ENCODE data around the gene HS1BP3.

Gene HS1BP3

DNA sequence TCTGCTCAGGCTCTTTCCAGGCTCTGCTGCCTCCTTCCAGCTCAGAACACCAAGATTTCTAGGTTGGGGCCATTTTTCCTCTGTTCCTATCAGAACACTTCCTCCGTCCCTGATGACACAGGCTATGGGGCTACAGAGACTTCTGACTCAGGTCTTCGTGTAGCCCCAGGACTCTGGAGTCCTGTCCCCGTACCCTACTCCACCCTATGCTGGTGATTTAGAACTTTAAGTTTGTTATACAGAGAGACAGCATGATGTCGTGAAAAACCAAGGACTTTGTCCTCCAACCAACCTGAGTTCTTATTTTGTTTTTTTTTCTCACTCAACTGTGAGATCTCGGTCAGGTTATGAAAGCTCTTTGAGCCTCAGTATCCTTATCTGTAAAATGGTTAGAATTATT is 78.7 kb downstream of the HS1BP3 start:
- no peak for DNase-seq (ENCODE audit: low read depth in 3 of 3)

DNA sequence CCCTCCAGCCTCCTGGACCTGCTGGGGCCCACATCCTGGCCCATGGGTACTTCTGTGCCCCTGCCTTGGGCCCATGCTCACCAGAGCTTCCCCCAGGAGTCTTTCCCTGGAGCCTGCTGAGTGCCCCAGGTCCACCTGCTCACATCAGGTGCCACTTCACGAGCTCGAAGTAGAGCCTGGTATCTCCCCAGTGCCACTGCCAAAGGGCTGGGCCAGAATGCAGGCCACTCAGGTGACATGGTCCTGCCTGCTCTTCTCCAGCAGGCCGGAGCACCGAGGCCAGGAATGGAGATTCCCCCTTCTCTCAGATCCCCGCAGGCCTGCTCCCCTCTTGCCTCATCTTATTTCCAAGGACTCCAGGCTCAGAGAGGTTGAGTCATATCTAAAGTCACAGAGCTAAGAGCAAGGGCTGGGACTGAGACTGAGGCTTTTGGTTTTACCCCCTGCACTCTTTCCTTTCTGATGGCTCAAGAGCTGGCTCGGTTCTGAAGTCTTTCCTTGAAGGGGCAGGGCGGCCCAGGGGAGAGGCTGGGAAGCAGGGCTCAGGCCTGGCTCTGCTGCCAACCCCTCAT is 79.2 kb downstream of the HS1BP3 start:
- DNase-seq (ENCODE audit: low read depth in 3 of 3) = no peak

DNA sequence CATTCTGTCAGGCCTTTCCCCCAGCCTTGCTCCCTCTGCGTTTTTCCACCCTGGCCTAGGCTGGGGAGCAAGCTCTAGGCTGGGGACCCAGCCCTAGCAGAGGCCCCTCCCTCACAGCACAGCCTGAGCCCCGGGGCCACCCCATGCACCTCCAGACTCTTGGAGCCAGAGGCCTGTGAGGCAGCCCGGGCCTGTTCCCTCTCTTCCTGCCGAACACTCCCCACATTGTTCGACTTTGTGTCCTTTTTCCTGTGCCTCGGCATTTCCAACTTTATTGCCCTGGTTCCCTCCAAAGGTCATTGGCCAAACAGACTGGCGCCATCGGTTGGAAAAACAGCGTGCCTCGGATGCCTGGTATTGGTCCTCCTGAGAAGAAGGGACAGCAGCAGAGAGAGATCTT is 79.7 kb downstream of the HS1BP3 start:
- DNase-seq (ENCODE audit: low read depth in 3 of 3) = no peak

DNA sequence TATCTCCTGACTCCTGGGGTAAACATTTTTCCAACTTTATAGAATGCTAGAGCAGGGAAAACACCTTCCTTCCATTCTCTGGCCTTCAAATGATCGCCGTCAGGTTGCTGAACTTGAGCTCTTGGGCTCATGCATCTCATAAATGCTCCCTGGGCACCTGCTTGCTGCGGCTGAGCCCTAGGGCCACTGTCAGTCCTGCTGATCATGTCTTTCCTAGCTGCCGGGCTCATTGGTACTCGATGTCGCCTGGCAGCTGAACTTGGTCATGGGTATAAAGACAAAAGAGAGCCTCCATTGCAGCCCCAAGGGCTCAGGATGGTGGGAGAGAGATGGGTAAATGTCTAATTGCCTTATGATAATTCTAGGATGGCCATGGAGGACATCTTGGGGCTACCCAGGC is 80.6 kb downstream of the HS1BP3 start:
- DNase-seq (ENCODE audit: low read depth in 3 of 3) = no peak

DNA sequence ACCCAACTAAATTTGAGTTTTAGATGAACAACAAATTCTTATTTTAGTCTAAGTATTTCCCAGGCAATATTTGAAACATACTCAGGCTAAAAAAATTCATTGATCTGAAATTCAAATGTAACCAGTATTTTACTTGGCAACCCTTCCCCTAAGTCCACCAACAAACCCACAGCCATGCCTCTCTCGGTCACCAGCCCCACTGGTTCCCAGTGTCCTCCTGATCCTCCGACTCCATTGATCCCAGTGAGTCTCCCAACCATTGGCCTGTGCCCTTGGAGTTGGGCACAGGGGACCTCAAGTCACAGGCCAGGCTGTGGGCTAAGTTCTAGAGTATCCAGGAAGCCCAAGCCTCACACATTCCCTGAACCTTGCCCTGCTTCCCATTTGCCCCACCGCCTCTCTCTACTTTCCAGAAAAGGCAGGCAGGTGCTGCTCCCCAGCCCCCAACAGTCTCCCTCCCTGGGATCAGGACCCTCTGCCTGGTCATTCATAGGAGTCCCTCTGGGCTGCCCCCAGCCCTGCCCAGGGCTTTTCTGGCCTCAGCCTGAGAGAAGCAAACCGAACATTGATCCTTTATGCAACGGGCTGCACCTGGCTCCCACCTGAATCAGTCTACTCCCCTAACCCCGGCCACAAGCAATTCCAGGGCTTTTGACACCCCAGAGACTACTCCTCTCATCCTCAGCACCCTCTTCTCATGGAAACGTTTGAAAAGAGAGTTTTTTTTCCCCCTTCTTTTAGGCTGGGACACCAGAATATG is 81.3 kb downstream of the HS1BP3 start:
- DNase-seq (ENCODE audit: low read depth in 3 of 3) = no peak

DNA sequence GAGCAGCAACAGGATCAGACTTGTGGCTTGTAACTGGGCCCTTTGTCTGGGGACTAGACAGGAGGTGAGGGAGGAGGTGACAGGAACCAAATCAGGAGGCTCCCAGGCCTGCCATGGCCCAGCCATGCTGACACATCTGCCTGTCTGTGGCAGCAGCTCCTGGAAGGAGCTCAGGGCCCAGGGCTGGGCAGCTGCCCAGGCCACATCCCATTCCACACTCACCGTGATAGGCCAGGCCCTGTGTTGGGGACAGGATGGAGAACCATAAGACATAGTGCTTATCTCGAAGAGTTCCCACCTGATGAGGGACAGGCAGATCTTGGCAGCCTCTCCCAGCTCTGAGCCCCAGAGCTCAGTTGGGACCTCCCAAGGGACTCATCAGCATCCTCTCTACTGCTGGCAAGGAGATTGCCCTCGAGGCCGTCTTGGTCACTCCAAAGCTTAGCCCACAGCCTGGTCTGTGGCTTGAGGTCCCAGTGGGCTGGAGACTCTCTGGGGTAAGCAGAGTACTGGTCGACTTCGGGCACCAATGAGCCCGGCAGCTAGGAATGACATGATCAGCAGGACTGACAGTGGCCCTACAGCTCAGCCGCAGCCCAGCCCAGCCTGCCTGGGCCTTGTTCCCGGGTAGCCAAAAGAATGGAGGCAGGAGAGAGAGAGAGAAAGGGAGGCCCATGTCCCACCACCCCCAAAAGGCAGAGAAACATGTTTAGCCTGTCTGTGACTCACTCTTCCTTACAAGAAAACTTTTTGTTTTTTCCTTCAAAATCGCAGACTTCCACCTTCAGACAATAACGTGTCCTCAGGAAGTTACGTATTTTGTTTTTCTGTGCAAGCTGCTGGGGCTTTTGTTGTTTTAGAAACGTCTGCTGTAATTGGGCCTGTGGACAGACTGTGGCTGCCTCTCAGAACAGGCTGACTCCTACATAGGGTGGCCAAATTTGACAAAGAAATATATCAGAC is 82.1 kb downstream of the HS1BP3 start:
- DNase-seq (ENCODE audit: low read depth in 3 of 3) = no peak

DNA sequence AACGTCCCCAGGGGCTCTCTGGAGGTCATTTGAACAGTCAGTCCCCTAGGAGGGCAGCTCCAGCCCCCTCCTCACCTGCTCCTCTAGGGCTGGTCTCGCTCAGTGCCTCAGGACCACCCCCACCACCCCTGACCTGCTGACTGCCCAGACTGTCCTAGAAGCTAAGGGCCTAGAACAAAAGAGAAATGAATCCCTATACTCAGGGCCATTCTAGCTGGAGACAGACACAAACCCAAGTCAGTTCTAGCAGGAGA is 83.0 kb downstream of the HS1BP3 start:
- no peak for DNase-seq (ENCODE audit: low read depth in 3 of 3)

Measured in stimulated activated CD4-positive, alpha-beta T cell treated with anti-CD3 and anti-CD28 coated beads, TNF-alpha, amount 100 ng/mL, for 24 hours (primary cell).